GM19193 (cell line): ENCODE measurements around the gene AARS1.
A peak's percentile ranks its signal among the peaks of the same experiment; 100 is the strongest.

ENCODE experiments used
- POLR2A ChIP-seq: IDR thresholded peaks from 4 replicates; pipeline ENCODE4 v1.6.1; 2011; ENCODE audit not compliant: insufficient read depth, insufficient read length; ENCODE audit errors: extremely low read depth

The AARS1 gene

GRCh38 chr16:70290949-70291519 is 1.7 kb upstream of the AARS1 start:
- TF ChIP-seq POLR2A = no peak

- no peak for TF ChIP-seq POLR2A
These were observed 12.9 kb downstream of the AARS1 start for GRCh38 chr16:70276392-70276791.

- no peak for TF ChIP-seq POLR2A
These were observed 17.6 kb downstream of the AARS1 start for GRCh38 chr16:70271696-70272095.

- TF ChIP-seq POLR2A = no peak
These were observed 19.1 kb downstream of the AARS1 start for GRCh38 chr16:70270176-70270575.

- TF ChIP-seq POLR2A = no peak
These were observed 19.8 kb downstream of the AARS1 start for GRCh38 chr16:70269471-70269870.

GRCh38 chr16:70267516-70267915 is 21.8 kb downstream of the AARS1 start:
- no peak for TF ChIP-seq POLR2A

- TF ChIP-seq POLR2A = no peak
These were observed 30.4 kb downstream of the AARS1 start for GRCh38 chr16:70258946-70259345.

GRCh38 chr16:70258065-70258464 is 31.2 kb downstream of the AARS1 start:
- TF ChIP-seq POLR2A = no peak

GRCh38 chr16:70257391-70257790 is 31.9 kb downstream of the AARS1 start:
- TF ChIP-seq POLR2A = no peak

- TF ChIP-seq POLR2A = no peak
These were observed 33.7 kb downstream of the AARS1 start for GRCh38 chr16:70255574-70255973.

GRCh38 chr16:70254965-70255286 is 34.4 kb downstream of the AARS1 start:
- TF ChIP-seq POLR2A = no peak

GRCh38 chr16:70254180-70254964 is 34.9 kb downstream of the AARS1 start:
- no peak for TF ChIP-seq POLR2A

GRCh38 chr16:70253291-70254106 is 35.8 kb downstream of the AARS1 start:
- no peak for TF ChIP-seq POLR2A

- TF ChIP-seq POLR2A = no peak
These were observed 36.8 kb downstream of the AARS1 start for GRCh38 chr16:70252355-70252988.

GRCh38 chr16:70251629-70252354 is 37.5 kb downstream of the AARS1 start, which contains the start of gene EXOSC6:
Gene EXOSC6, minus strand, starts transcription at chr16:70251940. Its CDS starts 40 bp downstream, at chr16:70251900.
- TF ChIP-seq POLR2A = peak; percentile 90
